K562 (cell line): Measurements from ENCODE around the gene DZIP3. TPM values are rescaled to one million over a fixed set of nuclear protein-coding genes. Genes with fewer than 3 reads are reported as not detected.

Experiments used
- ATAC-seq: fragments of 200-7000 bp; cut with Tn5 transposase; 3 replicates; pipeline ENCODE4 v1.9.1; 2020; ENCODE audit warnings: moderate library complexity
- BruUV-seq: library from RNA; stranded (reverse); fragments of 400-500 nt; replicated peaks from 2 replicates; lab custom pipeline; 2021; lab: Mats Ljungman, UMichigan
- CTCF ChIA-PET: fragments of 300-600 bp; formaldehyde crosslinking; extraction: SDS; loops from one replicate; lab custom pipeline; 2021; ENCODE audit warnings: low intra/inter-chr PET ratio; lab: Yijun Ruan, JAX
- POLR2A ChIA-PET: fragments of 300-600, 350-650 bp; sonication (Branson Sonifier 250); formaldehyde crosslinking; extraction: SDS; loops from one replicate; lab custom pipeline; 2021; ENCODE audit warnings: antibody characterized with exemption, inconsistent platforms; lab: Yijun Ruan, JAX
- DNase-seq, 4 experiments: peaks; one replicate each; pipeline versions ENCODE4 v3.0.0 to v3.0.0-alpha.2; 2011 to 2018; ENCODE audit warnings: low spot score in 3 of 4, mixed read lengths in 3 of 4; ENCODE audit errors: extremely low read depth in 1 of 4
- FAIRE-seq: peaks from 2 replicates; lab custom pipeline; 2011; peaks lifted over from hg19 to GRCh38; lab: Jason Lieb, UNC
- H2AFZ ChIP-seq: 2 replicates; pipeline ENCODE4 v1.6.0; 2011; ENCODE audit warnings: low read depth, low read length, control low read depth, inconsistent platforms
- H3K27ac ChIP-seq: fragments of 200-600 bp; 3 replicates; pipeline ENCODE4 v1.8.0; 2011; ENCODE audit warnings: low read depth, mild to moderate bottlenecking, control low read depth, inconsistent platforms, low read length, moderate library complexity, mixed read lengths; ENCODE audit errors: extremely low read depth
- H3K27me3 ChIP-seq, 2 experiments: fragments of 300-600 bp in 1 of 2; 2 replicates in 1 of 2; 3 replicates in 1 of 2; pipeline versions ENCODE4 v1.6.0 to v1.8.0; 2011; ENCODE audit warnings: inconsistent platforms in 2 of 2, low read length in 2 of 2, mild to moderate bottlenecking in 1 of 2, mixed read lengths in 1 of 2, moderate library complexity in 1 of 2; ENCODE audit not compliant: control insufficient read depth in 2 of 2, insufficient read depth in 2 of 2
- H3K36me3 ChIP-seq: fragments of 300-600 bp; 3 replicates; pipeline ENCODE4 v1.8.0; 2011; ENCODE audit warnings: mild to moderate bottlenecking, low read length, inconsistent platforms; ENCODE audit not compliant: control insufficient read depth, insufficient read depth
- H3K4me1 ChIP-seq, 2 experiments: fragments of 200-600 bp in 1 of 2; replicated peaks in 1 of 2; 2 replicates in 1 of 2; 3 replicates in 1 of 2; pipeline versions ENCODE4 v1.5.1 to v1.8.0; 2011; ENCODE audit warnings: inconsistent platforms in 2 of 2, low read length in 2 of 2, mild to moderate bottlenecking in 1 of 2, mixed read lengths in 1 of 2, moderate library complexity in 1 of 2; ENCODE audit not compliant: control insufficient read depth in 2 of 2, insufficient read depth in 2 of 2
- H3K4me2 ChIP-seq: 2 replicates; pipeline ENCODE4 v1.6.1; 2011; ENCODE audit warnings: low read length, control low read depth, inconsistent platforms, mixed read lengths; ENCODE audit not compliant: insufficient read depth
- H3K4me3 ChIP-seq: fragments of 200-600 bp; sonication (generic), shearing (Covaris generic); 2 replicates; pipeline ENCODE4 v1.5.1; 2016; ENCODE audit warnings: control low read depth, inconsistent platforms
- H3K79me2 ChIP-seq: fragments of 200-600 bp; 3 replicates; pipeline ENCODE4 v1.8.0; 2011; ENCODE audit warnings: low read length, inconsistent platforms; ENCODE audit not compliant: control insufficient read depth, insufficient read depth
- H3K9ac ChIP-seq, 2 experiments: 2 replicates each; pipeline versions ENCODE4 v1.6.0 to v1.6.1; 2011; ENCODE audit warnings: low read depth in 2 of 2, low read length in 2 of 2, control low read depth in 1 of 2, inconsistent platforms in 1 of 2, mild to moderate bottlenecking in 1 of 2, mixed read lengths in 1 of 2; ENCODE audit not compliant: insufficient read depth in 1 of 2
- H3K9me1 ChIP-seq: one replicate; pipeline ENCODE4 v1.6.0; 2011; ENCODE audit warnings: inconsistent platforms, mild to moderate bottlenecking, low read length, moderate library complexity; ENCODE audit not compliant: control insufficient read depth, insufficient read depth
- H3K9me3 ChIP-seq: replicated peaks from 2 replicates; pipeline ENCODE4 v1.5.1; 2011; ENCODE audit warnings: low read depth, low read length, inconsistent platforms; ENCODE audit not compliant: control insufficient read depth, insufficient read depth
- H4K20me1 ChIP-seq: replicated peaks from 2 replicates; pipeline ENCODE4 v1.6.1; 2011; ENCODE audit warnings: low read length, inconsistent platforms, mixed read lengths; ENCODE audit not compliant: control insufficient read depth, insufficient read depth
- CBFA2T3 ChIP-seq: fragments of 450-650 bp; IDR thresholded peaks from 2 replicates; pipeline ENCODE4 v1.6.1; 2017
- ELF1 ChIP-seq: fragments of 200-800 bp; sonication (Bioruptor generic); IDR thresholded peaks from 2 replicates; pipeline ENCODE4 v1.6.1; 2016; ENCODE audit warnings: missing genetic modification characterization, missing compliant biosample characterization
- ERF ChIP-seq: fragments of 450-650 bp; formaldehyde crosslinking; IDR thresholded peaks from 2 replicates; pipeline ENCODE4 v1.4.0; 2020; ENCODE audit warnings: mild to moderate bottlenecking, mixed read lengths
- FOXA1 ChIP-seq: fragments of 450-650 bp; IDR thresholded peaks from 2 replicates; pipeline ENCODE4 v1.6.1; 2016; ENCODE audit warnings: mild to moderate bottlenecking, borderline replicate concordance
- FOXA3 ChIP-seq, 2 experiments: fragments of 450-650 bp in 1 of 2; sonication (generic) in 1 of 2; formaldehyde crosslinking; IDR thresholded peaks in 1 of 2; conservative IDR thresholded peaks in 1 of 2; 2 replicates each; pipeline versions ENCODE4 v1.4.0 to v1.8.0; 2020 to 2022; ENCODE audit warnings: mild to moderate bottlenecking in 2 of 2, missing genetic modification reagents in 1 of 2
- GABPB2 ChIP-seq: fragments of 250-450 bp; sonication (Bioruptor Pico); conservative IDR thresholded peaks from 2 replicates; pipeline ENCODE4 v1.5.1; 2021; ENCODE audit warnings: mild to moderate bottlenecking
- MAZ ChIP-seq, 2 experiments: fragments of 450-650 bp in 1 of 2; sonication (generic) in 1 of 2; formaldehyde crosslinking; IDR thresholded peaks in 1 of 2; conservative IDR thresholded peaks in 1 of 2; 2 replicates each; pipeline versions ENCODE4 v1.4.0 to v1.5.0; 2020; ENCODE audit warnings: mild to moderate bottlenecking in 1 of 2, missing genetic modification reagents in 1 of 2
- MEIS2 ChIP-seq: fragments of 450-650 bp; IDR thresholded peaks from 2 replicates; pipeline ENCODE4 v1.6.1; 2014; ENCODE audit warnings: mild to moderate bottlenecking; ENCODE audit not compliant: partially characterized antibody
- POLR3G ChIP-seq: IDR thresholded peaks from 2 replicates; pipeline ENCODE4 v1.6.1; 2011; ENCODE audit not compliant: insufficient read length, insufficient replicate concordance; ENCODE audit errors: extremely low read depth
- RBM17 ChIP-seq: fragments of 200-400 bp; formaldehyde crosslinking; IDR thresholded peaks from 2 replicates; pipeline ENCODE4 v1.6.1; 2017; ENCODE audit warnings: low read depth, mild to moderate bottlenecking, low read length, borderline replicate concordance
- ZNF133 ChIP-seq: fragments of 250-450 bp; sonication (Bioruptor Pico); IDR thresholded peaks from 2 replicates; pipeline ENCODE4 v1.4.0; 2020; ENCODE audit warnings: mild to moderate bottlenecking
- ZNF431 ChIP-seq: sonication (generic); formaldehyde crosslinking; IDR thresholded peaks from 2 replicates; pipeline ENCODE4 v1.8.0; 2022; ENCODE audit warnings: mild to moderate bottlenecking, missing genetic modification reagents
- ZNF76 ChIP-seq: fragments of 250-450 bp; sonication (Bioruptor Pico); IDR thresholded peaks from 2 replicates; pipeline ENCODE4 v1.4.0; 2020; ENCODE audit warnings: mild to moderate bottlenecking, moderate library complexity, borderline replicate concordance
- in situ Hi-C: fragments of 300-500 bp; cut with MboI; formaldehyde crosslinking; loops from 4 replicates; pipeline ENCODE4 v1.15.0; 2018; ENCODE audit warnings: inconsistent platforms, mixed read lengths
- intact Hi-C: fragments of 100-400 bp; cut with micrococcal nuclease; formaldehyde crosslinking; loops from 2 replicates; pipeline ENCODE4 v1.14.2; 2022
- polyA plus RNA-seq, 8 experiments: library from polyadenylated mRNA; depleted of rRNA in 4 of 8; stranded (reverse) in 5 of 8; unstranded in 3 of 8; fragments of >200 nt; fragmentation: Nextera tagmentation in 2 of 8; fragmentation: Illumina TruSeq in 1 of 8; extraction: Ambion mirVana in 2 of 8; extraction: Trizol in 1 of 8; gene quantifications; 2 replicates each; pipeline versions ENCODE4 v1.2.1 to v1.2.3, GENCODE V29; 2011 to 2014; ENCODE audit warnings: inconsistent platforms in 1 of 8, missing spikeins in 1 of 8
- total RNA-seq, 7 experiments: library from RNA; depleted of rRNA in 6 of 7; stranded (reverse); fragments of >200 nt in 6 of 7; fragmentation: Illumina TruSeq in 2 of 7; extraction: Trizol in 2 of 7; gene quantifications; 2 replicates each; pipeline versions ENCODE4 v1.2.1 to v1.2.3, GENCODE V29; 2011 to 2021; ENCODE audit warnings: low replicate concordance in 1 of 7
- TF ChIP-seq, protein P1 (sequence below): fragments of 250-450 bp; sonication (Bioruptor Pico); IDR thresholded peaks from 2 replicates; pipeline ENCODE4 v1.4.0; 2020; ENCODE audit warnings: mild to moderate bottlenecking, moderate library complexity
- TF ChIP-seq, protein P2 (sequence below): fragments of 250-450 bp; sonication (Bioruptor Pico); IDR thresholded peaks from 2 replicates; pipeline ENCODE4 v1.4.0; 2020; ENCODE audit warnings: mild to moderate bottlenecking

Gene DZIP3
- total and polyA plus RNA-seq, 9 of the 15 experiments (the other 6 are each of a cell fraction or from before 2014, with no cell fraction given): 3.5 to 9.7 (median 5.7) TPM

- TF ChIP-seq MEIS2 (no peak), RBM17 (no peak), MAZ (CRISPR knock-in tag; conservative IDR thresholded peaks at IDR 0.05 in 1 of 2, IDR thresholded peaks at IDR 0.05 in 1 of 2) (no peak), ZNF133 (no peak), ZNF76 (CRISPR knock-in tag) (no peak), FOXA3 (CRISPR knock-in tag; conservative IDR thresholded peaks at IDR 0.05 in 1 of 2, IDR thresholded peaks at IDR 0.05 in 1 of 2) (no peak)
- TF ChIP-seq, protein P1, sequence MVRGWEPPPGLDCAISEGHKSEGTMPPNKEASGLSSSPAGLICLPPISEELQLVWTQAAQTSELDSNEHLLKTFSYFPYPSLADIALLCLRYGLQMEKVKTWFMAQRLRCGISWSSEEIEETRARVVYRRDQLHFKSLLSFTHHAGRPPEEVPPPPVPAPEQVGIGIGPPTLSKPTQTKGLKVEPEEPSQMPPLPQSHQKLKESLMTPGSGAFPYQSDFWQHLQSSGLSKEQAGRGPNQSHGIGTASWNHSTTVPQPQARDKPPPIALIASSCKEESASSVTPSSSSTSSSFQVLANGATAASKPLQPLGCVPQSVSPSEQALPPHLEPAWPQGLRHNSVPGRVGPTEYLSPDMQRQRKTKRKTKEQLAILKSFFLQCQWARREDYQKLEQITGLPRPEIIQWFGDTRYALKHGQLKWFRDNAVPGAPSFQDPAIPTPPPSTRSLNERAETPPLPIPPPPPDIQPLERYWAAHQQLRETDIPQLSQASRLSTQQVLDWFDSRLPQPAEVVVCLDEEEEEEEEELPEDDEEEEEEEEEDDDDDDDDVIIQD (CRISPR knock-in tag): no peak
- TF ChIP-seq, all 486 proteins: peak for 0
Observed at GRCh38 chr3:108562565-108562964, 27.0 kb upstream of the DZIP3 start (continued).

DNA sequence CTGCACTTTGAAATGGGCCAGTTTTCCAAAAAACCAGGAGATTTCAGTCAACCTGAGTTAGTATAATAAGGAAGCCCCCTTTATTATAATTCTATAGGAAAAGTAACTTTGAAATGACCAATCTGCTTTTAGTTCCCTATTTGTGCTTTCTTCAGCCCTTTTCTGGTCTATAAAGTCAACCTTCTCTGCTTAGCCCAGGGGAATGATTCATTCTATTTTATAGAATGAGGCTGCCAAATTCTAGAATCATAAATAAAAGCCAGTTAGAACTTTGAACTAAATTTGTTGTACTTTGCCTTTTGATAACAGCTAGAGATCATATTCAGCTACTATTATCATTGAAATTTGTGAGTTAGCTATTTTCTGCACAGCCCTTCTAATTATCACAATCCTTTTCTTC is 25.0 kb upstream of the DZIP3 start:
- Histone ChIP-seq H3K9me3 (no peaks in the 10 kb centered on the region), H3K4me2 (no peak overlapping the region), H3K4me1 (no peaks in the 10 kb centered on the region), H4K20me1 (no peaks in the 10 kb centered on the region; the same call in 1 of the 2 replicates), H2AFZ (no peak overlapping the region), H3K27me3 (no peaks in the 10 kb centered on the region), H3K4me3 (no peak overlapping the region), H3K27ac (no peak overlapping the region), H3K36me3 (peaks cover 71% of the 10 kb centered on the region; the same call in 2 of the 3 replicates), H3K79me2 (no peaks in the 10 kb centered on the region), H3K9ac (no peak overlapping the region), H3K9me1 (no peaks in the 10 kb centered on the region)
- no peak for DNase-seq
- no peak for ATAC-seq
- in situ Hi-C loops: no loop called here
- no TSS peak for BruUV-seq
- ChIA-PET CTCF (no interaction called here), POLR2A (no interaction called here)
- intact Hi-C loops: no loop called here
- FAIRE-seq: no peak
- TF ChIP-seq ERF (no peak), GABPB2 (CRISPR knock-in tag) (no peak), ZNF431 (CRISPR knock-in tag) (no peak), CBFA2T3 (no peak), ELF1 (no peak), POLR3G (no peak), ZNF133 (no peak), FOXA1 (no peak)
- TF ChIP-seq, protein P2, sequence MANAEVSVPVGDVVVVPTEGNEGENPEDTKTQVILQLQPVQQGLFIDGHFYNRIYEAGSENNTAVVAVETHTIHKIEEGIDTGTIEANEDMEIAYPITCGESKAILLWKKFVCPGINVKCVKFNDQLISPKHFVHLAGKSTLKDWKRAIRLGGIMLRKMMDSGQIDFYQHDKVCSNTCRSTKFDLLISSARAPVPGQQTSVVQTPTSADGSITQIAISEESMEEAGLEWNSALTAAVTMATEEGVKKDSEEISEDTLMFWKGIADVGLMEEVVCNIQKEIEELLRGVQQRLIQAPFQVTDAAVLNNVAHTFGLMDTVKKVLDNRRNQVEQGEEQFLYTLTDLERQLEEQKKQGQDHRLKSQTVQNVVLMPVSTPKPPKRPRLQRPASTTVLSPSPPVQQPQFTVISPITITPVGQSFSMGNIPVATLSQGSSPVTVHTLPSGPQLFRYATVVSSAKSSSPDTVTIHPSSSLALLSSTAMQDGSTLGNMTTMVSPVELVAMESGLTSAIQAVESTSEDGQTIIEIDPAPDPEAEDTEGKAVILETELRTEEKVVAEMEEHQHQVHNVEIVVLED: no peak
